HG02588 (cell line): ENCODE measurements around the gene ZNF366.
A peak's percentile ranks its signal among the peaks of the same experiment; 100 is the strongest.

Experiments
- ATAC-seq: cut with Tn5 transposase; IDR thresholded peaks from one replicate; pipeline ENCODE4 v1.9.1; 2021; ENCODE audit warnings: mild to moderate bottlenecking, moderate library complexity; ENCODE audit not compliant: unreplicated experiment

ZNF366 gene

DNA sequence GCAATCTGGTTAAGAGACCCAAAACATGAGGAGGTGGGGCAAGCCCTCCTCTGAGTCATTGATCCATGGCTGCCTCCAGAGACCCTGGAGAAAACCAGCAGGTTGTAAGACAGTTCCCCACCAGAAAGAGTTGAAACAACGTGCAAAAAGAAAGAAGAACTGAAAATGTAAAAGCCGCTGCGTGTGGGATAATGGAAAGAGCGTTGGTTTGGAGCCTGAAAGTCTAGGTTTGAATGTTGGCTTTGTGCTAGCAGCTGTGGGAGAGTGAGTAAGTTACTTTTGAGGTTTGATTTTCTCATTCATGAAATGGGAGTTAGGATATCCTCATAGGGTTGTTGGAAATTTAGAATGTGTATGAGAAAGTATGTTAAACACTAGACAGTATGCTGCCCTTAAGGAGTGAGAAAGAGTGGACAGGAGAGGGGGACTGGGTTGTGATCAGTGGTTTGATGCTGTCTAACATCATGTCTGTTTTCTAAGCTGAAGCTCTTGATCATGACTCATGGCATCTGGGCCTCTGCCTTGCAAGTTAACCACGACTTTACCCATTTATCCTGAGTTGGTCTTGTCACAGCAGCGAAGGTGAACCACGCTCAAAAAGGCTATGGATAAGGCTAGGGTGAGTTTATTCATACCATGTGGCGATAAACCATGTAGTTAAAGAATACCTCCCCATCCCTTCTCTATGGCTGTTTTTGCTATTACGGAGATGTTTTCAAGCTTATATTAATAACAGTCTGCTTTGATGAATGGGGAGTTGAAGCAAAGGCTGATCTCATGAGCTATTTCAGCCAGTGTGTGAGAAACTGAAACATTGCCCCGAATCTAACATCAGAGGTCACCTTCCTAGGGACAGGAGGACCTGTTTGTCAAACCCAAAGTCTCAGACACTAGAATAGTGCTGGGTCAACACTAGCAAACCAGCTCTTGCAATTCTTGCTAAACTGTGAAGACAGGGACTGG is 41.3 kb downstream of the ZNF366 start:
- ATAC-seq = peak; percentile 68

DNA sequence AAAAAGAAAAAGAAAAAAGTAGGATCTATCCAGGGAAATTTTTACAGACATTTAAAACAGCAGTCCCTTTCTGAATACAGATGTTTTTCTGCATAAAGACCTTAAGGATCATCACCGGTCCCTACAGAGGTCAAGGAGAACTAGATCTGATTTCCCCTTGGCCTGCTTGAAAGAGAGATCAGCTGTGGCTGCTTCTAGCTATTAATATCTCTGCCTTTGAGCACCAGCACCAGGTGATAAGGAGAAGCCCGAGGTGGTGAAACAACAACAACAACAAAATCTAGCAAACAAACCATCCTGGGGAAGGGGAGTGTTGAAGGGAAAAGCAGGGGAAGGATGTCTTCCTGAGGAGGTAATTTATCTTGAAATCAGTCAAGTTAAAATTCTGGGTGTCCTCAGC is 42.1 kb downstream of the ZNF366 start:
- ATAC-seq = no peak

DNA sequence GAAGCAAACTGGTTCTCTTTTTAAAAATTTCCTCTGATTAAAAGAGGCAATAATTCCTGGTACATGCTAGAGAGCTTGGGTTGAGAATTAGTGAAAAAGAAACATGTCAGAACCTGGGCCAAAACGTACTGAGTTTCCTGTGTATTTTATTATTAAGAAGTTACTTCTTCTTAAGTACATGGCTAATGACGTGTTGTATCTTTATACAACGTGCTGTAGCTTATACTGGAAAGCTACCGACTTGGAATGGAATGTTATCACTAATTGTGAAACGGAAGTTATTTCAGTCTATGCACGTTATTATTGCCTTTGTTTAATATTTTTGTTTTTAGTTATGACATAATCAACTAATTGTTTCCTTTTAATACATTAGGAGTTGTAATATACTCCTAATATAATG is 43.1 kb downstream of the ZNF366 start:
- no peak for ATAC-seq

DNA sequence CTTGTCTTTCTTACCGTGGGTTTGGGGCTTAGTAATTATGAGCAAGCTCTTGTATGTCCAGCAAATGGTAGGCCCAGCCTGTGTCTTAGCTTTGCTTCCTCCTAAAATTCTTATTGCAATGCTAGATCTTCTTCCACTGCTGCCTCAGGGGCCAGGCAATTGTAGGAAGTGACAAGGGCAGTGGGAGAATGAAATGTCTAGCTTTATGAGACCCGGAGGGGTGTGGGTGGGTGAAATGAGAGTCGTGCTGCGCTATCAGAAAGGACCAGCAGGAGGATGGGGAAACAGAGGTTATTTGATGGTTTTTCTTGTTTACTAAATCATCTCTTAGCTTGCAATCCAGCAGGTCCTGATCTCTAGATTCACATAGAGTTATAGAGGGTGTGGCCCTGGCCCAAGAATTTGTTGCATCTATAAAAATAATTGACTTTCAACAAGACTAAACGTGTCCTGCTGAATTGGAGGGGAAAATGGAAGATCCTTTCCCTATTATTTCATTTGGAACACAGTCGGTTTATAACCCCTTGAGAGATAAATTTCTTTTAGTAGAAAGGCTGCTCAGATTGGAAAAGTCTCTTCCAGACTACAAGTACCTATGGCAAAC is 43.7 kb downstream of the ZNF366 start:
- no peak for ATAC-seq

DNA sequence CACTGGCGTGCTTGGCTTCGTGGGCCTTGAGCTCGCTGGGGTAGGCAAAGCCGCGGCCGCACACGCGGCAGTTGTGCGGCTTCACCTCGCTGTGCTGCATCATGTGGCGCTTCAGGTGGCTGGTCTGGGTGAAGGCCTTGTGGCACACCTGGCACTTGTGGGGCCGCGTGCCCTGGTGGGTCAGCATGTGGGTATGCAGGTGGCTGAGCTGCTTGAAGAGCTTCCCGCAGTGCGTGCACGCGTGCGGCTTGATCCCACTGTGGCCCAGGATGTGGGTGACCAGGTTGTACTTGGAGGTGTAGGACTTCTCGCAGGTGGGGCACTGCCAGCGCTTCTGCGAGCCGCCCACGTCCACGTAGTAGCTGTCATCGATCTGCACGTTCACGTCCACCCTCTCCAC is 46.8 kb downstream of the ZNF366 start:
- ATAC-seq = no peak

DNA sequence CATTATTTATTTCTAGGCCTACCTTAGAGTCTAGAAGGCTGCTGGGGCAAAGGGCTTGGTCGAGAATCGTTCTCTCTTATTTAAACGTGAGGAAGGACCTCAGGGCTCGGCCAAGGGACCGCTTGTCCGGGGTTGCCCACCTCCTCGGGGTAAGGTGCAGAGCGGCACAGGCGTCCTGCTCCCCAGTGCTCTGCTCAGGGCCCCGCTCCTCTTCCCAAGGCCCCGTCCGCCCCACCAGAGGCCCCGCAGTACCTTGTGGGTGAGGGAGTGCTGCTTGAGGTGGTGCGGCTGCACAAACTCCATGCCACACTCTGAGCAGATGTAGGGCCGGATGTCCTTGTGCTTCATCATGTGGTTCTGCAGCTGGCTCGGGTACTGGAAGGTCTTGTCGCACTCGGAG is 47.3 kb downstream of the ZNF366 start:
- no peak for ATAC-seq

DNA sequence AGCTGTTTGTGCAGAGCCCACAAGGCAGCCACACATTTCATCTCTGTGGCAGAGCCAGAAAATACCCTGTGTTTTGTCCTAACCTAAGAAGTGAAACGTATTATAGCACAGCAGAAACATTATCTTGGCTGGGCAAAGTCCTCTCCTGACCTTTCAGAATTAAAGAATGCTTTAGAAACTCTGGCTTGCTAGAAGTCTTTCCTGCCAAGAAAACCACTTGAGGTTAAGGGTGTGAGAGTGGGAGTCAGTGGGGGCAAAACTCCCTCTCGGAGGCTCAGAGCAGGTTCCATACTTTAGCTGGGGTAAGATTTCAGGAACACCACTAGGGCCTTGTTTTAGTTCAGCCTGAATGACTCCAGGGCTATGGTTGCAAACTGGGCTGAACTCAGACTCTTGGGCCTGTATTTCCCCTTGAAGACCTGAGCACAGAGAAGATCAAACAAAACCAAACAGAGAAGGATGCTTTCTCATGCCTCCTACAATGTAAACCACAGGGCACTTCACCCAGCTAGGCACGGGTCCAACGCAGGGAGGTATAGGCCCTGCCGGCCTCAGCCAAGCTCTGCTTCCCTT is 48.0 kb downstream of the ZNF366 start:
- no peak for ATAC-seq

DNA sequence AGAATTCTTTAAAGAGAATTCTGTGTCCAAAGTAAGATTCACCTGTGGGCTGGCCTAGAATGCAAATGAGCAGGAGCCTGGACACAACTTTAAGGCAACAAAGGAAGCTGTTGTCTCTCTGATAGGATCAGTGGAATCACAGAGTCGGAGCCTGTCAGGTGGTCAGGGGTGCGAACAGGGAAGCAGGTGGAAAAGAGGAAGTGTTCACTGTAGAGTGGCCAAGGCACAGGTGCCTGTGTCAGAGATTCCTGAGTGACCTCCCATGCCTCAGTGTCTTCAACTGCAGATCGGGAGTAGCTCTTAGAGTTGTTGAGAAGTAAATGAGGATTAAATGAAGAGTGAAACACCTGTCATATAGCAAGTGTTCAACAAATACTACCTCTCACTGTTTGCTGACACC is 48.8 kb downstream of the ZNF366 start:
- ATAC-seq = no peak

DNA sequence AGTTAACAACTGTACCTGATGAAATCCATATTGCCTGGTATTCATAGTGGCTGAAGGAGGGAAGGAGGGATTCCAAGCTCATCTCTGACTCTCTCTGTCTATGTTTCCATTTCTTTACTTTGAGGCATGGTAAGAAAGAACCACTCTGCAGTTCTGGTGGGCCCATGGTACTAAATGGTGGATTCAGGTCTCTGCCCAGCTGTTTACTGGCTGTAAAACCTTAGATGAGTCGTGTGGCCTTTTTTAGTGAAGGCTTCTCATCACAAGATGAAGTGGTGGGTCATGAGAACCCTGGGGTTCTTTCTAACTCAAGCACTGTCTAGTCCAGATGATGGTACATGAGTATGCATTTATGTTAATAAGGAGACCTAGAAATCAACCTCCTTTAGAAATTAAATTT is 49.7 kb downstream of the ZNF366 start:
- no peak for ATAC-seq

DNA sequence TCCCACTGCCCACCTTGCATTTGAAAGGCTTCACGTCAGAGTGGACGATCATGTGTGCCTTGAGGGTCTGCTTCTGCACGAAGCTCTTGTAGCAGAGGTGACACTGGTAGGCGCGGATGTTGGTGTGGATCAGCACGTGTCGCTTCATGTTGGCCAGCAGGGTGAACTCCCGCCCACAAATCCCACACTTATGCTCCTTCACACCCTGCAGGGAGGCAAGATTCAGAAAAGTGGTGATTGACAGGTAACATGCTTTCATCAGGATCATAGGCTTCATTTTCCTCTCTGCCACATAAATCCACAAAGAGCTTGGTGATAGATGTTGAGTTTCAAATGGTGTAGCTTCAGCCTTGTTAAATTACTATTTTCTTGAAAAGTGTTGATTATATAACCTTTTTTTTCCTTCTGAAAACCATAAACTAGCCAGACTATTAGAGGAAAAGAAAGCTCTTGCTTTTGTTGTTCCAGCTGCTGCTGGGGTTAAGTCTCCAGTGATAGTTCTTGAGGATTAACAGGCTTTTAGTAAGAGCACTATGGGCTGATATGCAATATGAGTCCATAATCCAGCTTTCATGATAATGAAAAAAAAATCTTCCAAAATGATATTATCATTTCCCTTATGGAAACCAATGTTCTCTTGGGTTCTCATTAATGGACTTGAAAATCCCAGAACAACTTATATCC is 50.7 kb downstream of the ZNF366 start:
- ATAC-seq = no peak

DNA sequence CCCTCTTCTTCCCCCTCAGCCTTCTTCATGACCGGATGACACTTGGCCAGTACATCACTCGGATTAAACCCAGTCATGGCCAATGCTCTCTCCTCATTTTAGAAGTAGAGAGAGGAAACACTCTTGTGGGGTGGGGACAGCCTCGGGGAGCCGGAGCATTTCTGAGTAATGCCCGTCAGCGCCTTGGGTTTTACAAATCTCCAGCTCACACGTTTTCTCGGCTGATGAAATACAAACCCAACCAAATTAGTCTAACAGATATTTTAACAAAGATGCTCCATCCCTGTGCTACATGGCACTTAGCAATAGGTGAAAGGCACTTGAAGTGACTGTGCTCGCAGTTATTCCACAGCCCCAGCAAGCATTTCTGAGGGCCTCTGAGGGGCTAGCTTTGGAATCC is 51.7 kb downstream of the ZNF366 start:
- ATAC-seq = no peak

DNA sequence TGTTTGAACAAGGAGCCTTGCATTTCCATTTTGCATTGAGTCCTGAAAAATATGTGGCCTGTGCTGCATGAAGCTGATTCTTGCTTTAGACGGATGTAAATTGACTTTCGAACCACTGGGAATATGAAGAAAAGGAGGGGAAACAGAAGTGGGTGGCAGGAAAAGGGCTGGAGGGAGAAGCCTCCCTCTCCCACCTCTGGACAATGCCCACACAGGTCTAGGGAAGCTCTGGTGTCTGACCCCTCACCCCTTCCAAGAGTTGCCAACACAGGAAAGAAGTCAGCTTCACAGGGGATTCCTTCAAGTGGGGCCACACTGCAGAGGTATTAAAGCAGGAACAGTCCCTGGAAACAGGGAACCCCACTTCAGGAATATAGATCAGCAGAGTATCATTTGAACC is 52.2 kb downstream of the ZNF366 start:
- no peak for ATAC-seq

DNA sequence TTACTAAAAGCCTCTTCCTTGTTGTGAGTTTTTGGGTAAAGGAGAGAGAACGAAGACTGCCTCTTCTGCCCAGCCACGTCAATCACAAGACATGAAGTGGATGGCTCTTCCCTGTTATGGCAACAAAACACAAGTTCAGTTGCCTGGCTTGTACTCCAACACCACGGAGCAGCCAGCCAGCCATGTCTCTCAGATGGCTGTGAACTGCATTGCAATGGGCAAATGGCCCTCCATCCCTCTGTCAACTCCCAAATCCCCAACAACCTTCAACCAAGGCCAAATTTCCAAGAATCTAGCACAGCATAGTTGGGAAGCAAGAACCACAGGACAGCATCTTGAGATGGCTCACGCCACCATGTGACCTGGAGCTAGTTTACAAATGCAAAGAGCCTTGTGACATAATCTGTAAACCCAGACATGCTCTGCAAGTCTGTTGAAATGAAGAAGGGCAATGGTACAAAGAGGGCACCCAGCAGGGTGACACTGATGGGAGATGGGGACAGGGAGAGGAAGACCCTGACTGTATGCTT is 53.9 kb downstream of the ZNF366 start:
- no peak for ATAC-seq

DNA sequence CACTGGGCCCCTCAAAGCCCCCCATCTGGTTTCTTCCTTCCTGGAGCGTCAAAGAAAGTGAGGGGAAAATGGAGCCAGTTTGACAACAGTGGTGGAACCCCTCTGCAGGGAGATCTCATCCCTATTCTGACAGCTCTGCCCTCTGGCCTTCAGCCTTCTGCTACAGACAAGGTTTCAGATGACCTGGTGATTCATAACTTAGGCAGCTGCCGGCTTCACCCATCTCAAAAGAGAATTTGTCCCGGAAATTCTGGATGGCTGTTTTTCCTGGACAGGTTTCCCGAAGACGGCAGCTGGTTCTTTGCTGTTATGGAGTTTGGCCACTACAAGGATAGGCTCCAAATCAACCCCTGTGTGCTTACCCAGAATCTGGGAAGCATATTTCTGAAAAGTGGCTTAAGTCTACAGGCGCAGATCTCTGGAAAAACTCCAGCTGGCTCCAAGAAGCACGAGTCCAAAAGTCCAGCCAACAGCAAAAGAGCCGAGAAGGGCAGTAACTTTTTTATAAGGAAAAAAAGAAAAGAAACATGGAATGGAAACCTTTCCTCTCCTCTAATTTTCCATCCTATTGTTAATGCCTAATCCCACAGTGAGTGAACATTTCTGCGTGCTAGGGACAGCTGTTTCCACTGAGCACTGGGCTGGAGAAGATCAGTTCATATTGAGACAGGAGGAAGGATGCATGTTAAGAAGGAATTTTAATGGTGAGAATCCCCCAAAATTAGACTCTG is 54.5 kb downstream of the ZNF366 start:
- ATAC-seq = no peak

DNA sequence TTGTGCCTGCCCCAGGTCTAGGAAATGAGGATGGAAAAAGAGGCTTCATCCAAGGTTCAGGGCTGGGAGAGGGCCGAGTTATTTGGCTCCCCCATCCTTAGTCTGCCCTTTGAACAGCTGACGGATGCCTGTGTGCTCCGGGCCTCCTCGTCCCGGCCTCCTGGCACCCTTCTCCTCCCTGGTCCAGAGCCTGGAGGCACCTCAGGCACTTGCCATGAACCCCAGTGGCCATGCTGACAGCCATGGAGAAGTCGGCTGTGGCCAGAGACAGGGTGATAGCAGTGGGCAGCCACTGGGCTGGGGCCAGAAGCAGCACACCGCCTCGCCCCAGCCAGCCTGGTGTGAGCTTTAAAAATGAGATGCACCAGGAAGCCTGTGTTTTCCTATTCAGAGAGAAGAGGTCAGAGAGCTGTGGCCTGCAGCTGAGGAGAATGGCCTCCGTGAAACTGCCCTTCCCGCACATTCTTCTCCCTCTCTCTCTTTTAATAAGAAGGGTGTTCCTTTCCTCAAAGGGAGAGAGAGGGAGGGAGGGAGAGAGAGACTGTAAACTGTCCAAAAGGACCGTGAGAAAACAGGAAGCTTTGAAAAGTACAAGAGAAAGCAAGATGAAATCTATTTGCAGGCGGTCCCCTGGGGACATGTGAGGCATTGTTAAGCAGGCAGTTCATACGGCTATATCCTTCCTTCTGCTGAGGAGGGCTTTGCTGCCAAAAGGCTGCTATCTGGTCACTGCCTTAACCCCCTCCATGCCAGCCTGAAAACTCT is 55.3 kb downstream of the ZNF366 start:
- ATAC-seq = peak; percentile 80

DNA sequence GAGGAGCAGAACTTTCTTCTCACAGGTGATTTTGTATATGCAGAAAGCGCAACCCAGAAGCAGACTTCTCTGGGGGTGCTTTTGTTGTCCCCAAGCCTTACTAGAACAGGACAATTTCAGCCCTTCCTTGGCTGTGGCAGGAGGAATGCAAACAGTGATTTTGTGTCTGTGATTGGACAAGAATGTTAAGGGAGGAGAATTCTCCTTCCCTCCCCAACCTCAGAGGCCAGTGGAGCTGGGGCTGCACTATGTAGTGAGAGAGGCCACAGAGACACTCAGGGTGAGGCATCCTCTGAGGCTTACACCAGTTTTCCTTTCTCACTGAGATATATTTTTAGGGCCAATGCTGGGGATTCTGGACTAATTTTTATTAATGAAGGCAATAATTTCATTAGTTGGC is 58.8 kb downstream of the ZNF366 start:
- no peak for ATAC-seq

DNA sequence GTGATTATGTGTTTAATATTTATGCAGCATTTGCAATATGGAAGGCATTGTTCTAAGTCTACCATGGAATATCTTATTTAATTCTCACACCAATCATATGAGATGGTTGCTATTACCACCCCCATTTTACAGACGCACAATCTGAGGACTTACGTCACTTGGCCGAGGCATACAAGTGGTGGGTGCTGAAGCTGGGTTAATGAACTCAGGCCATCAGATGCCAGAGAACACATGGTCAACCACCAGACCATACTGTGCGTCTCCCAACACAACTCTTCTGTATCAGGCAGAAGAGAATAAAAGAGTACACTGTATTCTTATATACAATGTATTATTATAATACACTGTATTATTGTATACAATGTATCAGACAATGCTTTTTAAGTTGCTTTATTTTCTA is 59.5 kb downstream of the ZNF366 start:
- ATAC-seq = no peak

DNA sequence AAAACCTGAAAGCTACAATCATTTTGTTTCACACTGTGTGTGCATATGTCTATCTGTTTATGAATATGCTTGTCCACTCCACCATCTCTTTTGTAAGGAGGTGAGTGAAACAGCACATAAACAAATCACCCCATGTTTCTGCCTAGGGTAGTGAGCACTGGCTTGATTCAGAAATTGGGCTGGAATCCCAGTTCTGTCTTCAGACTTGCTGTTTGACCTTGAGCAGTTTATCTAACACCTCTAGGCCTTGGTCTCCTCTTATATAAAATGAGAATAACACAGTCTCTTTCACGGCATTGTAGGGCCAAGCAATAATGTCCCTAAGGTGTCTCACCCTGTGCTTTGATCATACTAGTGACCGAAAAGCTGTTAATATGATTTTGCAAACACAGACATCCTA is 61.2 kb downstream of the ZNF366 start:
- no peak for ATAC-seq

DNA sequence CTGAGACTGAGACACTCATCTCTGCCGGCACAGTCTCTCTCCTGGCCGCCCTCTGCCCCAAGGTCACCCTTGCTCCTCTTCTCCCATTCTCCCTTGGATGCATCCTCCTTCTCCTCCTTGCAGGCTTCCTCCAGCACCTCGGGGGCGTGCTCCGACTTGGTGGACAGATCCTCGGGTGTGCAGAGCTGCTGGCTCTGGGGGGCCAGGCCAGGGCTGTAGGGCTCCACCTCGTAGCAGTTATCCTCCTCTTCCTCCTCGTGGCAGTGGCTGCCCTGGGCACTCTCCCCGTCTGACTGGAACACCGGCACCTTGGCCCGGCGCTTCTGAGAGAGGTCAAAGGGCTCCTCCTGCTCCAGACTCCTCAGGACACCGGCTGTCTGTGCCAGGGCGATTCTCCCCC is 63.3 kb downstream of the ZNF366 start:
- no peak for ATAC-seq
